ENCODE measurements around the gene TIMP2. TPM values are rescaled to one million over a fixed set of nuclear protein-coding genes. Genes with fewer than 3 reads are reported as not detected.
A peak's percentile ranks its signal among the peaks of the same experiment; 100 is the strongest.

TIMP2 gene
- total and polyA plus RNA-seq, 4 experiments from 2014 or later = 0.22 to 6.0 (median 5.9) TPM; not detected in 1

- Mint-ChIP-seq H3K4me3 (no peak overlapping the region), H3K4me1 (peaks cover 0 to 3% (median 1%) of the 10 kb centered on the region in 4 donors), H3K27ac (no peak overlapping the region), H3K36me3 (no peaks in the 10 kb centered on the region), H3K27me3 (peaks cover 4 to 8% of the 10 kb centered on the region in 2 donors), H3K9me3 (no peaks in the 10 kb centered on the region)
- intact Hi-C loops (cut with micrococcal nuclease) = no loop called here
- Histone ChIP-seq H3K4me1 (ENCODE audit: insufficient read depth, low read length) (no peaks in the 10 kb centered on the region), H3K27me3 (ENCODE audit: insufficient read depth, low read length) (no peaks in the 10 kb centered on the region), H3K27ac (ENCODE audit: low read depth, low read length) (no peak overlapping the region), H3K36me3 (ENCODE audit: insufficient read depth, low read length) (no peaks in the 10 kb centered on the region), H3K9me3 (ENCODE audit: control insufficient read depth in 1 of 2, low read length in 2 of 2) (no peaks in the 10 kb centered on the region), H3K4me3 (ENCODE audit: low read length in 2 of 2) (no peak overlapping the region)
- no peak for DNase-seq
- ChIA-PET POLR2A (ENCODE audit: partially characterized antibody) (no interaction called here), CTCF (ENCODE audit: partially characterized antibody) (interaction anchor here (2.0 kb wide), 1 partner anchor 9 kb away, joined by 5 read pairs; no protein-coding TSS in a partner anchor)
These were observed 64.0 kb downstream of the TIMP2 start for GRCh38 chr17:78861229-78861628.

DNA sequence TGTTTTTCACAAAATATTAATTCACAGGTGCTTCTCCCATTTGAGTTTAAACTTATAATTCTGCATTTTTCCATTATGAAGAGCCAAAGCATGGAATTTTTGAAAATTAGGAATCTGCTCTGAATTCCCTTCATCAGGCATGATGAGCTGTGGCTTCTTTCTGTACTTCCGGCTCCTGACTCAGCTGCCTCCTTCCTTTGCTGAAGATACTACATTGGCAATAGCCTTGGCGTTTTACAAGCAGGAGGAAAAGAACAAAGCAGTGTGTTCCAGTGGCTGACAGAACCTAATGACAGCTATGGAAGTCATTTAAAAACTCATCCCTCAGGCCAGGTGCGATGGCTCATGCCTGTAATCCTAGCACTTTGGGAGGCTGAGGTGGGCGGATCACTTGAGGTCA is 66.1 kb downstream of the TIMP2 start:
- CTCF ChIA-PET (ENCODE audit: partially characterized antibody) = interaction anchor here (2.0 kb wide), 1 partner anchor 11 kb away, joined by 5 read pairs; no protein-coding TSS in a partner anchor

GRCh38 chr17:78857266-78857665 is 67.9 kb downstream of the TIMP2 start:
- no peak overlapping the region for H3K27ac ChIP-seq (ENCODE audit: low read depth, low read length)
- H3K27me3 ChIP-seq (ENCODE audit: insufficient read depth, low read length) = no peaks in the 10 kb centered on the region
- H3K4me1 Mint-ChIP-seq = no peaks in the 10 kb centered on the region
- H3K36me3 ChIP-seq (ENCODE audit: insufficient read depth, low read length) = no peaks in the 10 kb centered on the region
- intact Hi-C loops (cut with micrococcal nuclease) = no loop called here
- CTCF ChIA-PET (ENCODE audit: partially characterized antibody) = interaction anchor here (1.3 kb wide), 1 partner anchor 9 kb away, joined by 7 read pairs; no protein-coding TSS in a partner anchor
- no peak overlapping the region for H3K4me3 ChIP-seq (ENCODE audit: low read length in 2 of 2)
- no peak for DNase-seq
- H3K4me3 Mint-ChIP-seq = no peak overlapping the region
- H3K9me3 ChIP-seq (ENCODE audit: control insufficient read depth in 1 of 2, low read length in 2 of 2) = no peaks in the 10 kb centered on the region
- H3K9me3 Mint-ChIP-seq = no peaks in the 10 kb centered on the region
- no peaks in the 10 kb centered on the region for H3K36me3 Mint-ChIP-seq
- H3K27ac Mint-ChIP-seq = no peak overlapping the region
- H3K27me3 Mint-ChIP-seq = peaks cover 0 to 2% of the 10 kb centered on the region in 2 donors
- POLR2A ChIA-PET (ENCODE audit: partially characterized antibody) = no interaction called here
- no peaks in the 10 kb centered on the region for H3K4me1 ChIP-seq (ENCODE audit: insufficient read depth, low read length)

More for the DNA sequence above, 66.1 kb downstream of the TIMP2 start:
- DNase-seq = no peak
- Mint-ChIP-seq H3K4me1 (no peaks in the 10 kb centered on the region), H3K36me3 (no peaks in the 10 kb centered on the region), H3K27me3 (peaks cover 2 to 4% of the 10 kb centered on the region in 2 donors), H3K27ac (no peak overlapping the region), H3K4me3 (no peak overlapping the region), H3K9me3 (no peaks in the 10 kb centered on the region)
- intact Hi-C loops (cut with micrococcal nuclease) = no loop called here
- Histone ChIP-seq H3K4me1 (ENCODE audit: insufficient read depth, low read length) (no peaks in the 10 kb centered on the region), H3K9me3 (ENCODE audit: control insufficient read depth in 1 of 2, low read length in 2 of 2) (no peaks in the 10 kb centered on the region), H3K36me3 (ENCODE audit: insufficient read depth, low read length) (no peaks in the 10 kb centered on the region), H3K4me3 (ENCODE audit: low read length in 2 of 2) (no peak overlapping the region), H3K27me3 (ENCODE audit: insufficient read depth, low read length) (no peaks in the 10 kb centered on the region), H3K27ac (ENCODE audit: low read depth, low read length) (no peak overlapping the region)
- POLR2A ChIA-PET (ENCODE audit: partially characterized antibody) = no interaction called here

- CTCF ChIA-PET (ENCODE audit: partially characterized antibody) = no interaction called here
- no peaks in the 10 kb centered on the region for H3K36me3 ChIP-seq (ENCODE audit: insufficient read depth, low read length)
These were observed 69.5 kb downstream of the TIMP2 start for GRCh38 chr17:78855561-78856165.

DNA sequence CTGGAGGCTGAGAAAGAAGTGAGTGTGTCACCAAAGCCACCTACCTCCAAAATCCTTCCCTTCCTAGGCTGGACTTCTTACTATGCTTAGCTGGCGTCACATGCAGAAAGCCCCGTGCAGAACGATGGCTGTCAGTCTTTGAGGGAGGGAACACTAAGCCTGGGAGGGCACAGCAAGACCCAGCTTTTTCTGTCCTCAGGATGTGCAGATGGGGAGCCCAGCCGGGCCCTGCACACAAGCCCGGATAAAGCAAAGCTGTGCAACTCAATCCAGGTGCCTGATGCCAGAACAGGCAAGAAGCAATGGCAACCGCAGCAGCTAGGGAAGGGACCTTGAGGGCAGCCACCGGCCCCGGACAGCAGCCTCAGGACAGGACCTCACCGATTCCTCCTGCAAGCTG is 70.7 kb downstream of the TIMP2 start:
- Histone ChIP-seq H3K27ac (ENCODE audit: low read depth, low read length) (no peak overlapping the region), H3K4me1 (ENCODE audit: insufficient read depth, low read length) (no peaks in the 10 kb centered on the region), H3K36me3 (ENCODE audit: insufficient read depth, low read length) (no peaks in the 10 kb centered on the region), H3K4me3 (ENCODE audit: low read length in 2 of 2) (no peak overlapping the region), H3K9me3 (ENCODE audit: control insufficient read depth in 1 of 2, low read length in 2 of 2) (no peaks in the 10 kb centered on the region), H3K27me3 (ENCODE audit: insufficient read depth, low read length) (no peaks in the 10 kb centered on the region)
- POLR2A ChIA-PET (ENCODE audit: partially characterized antibody) = no interaction called here
- DNase-seq = no peak
- CTCF ChIA-PET (ENCODE audit: partially characterized antibody) = interaction anchor here (1.1 kb wide), 1 partner anchor 11 kb away, joined by 5 read pairs; no protein-coding TSS in a partner anchor
- Mint-ChIP-seq H3K36me3 (no peaks in the 10 kb centered on the region), H3K27ac (peak overlapping the region in 2 of 7 donors; percentile 23 to 36), H3K9me3 (no peaks in the 10 kb centered on the region), H3K27me3 (no peaks in the 10 kb centered on the region), H3K4me3 (no peak overlapping the region), H3K4me1 (no peaks in the 10 kb centered on the region)
- intact Hi-C loops (cut with micrococcal nuclease) = no loop called here

More at GRCh38 chr17:78855561-78856165, 69.5 kb downstream of the TIMP2 start:
- no peaks in the 10 kb centered on the region for H3K36me3 Mint-ChIP-seq
- H3K4me3 ChIP-seq (ENCODE audit: low read length in 2 of 2) = no peak overlapping the region
- DNase-seq = no peak
- H3K4me1 ChIP-seq (ENCODE audit: insufficient read depth, low read length) = no peaks in the 10 kb centered on the region
- H3K27ac ChIP-seq (ENCODE audit: low read depth, low read length) = no peak overlapping the region
- H3K9me3 Mint-ChIP-seq = no peaks in the 10 kb centered on the region
- no peaks in the 10 kb centered on the region for H3K4me1 Mint-ChIP-seq
- H3K4me3 Mint-ChIP-seq = no peak overlapping the region
- intact Hi-C loops (cut with micrococcal nuclease) = no loop called here
- POLR2A ChIA-PET (ENCODE audit: partially characterized antibody) = no interaction called here
- no peaks in the 10 kb centered on the region for H3K27me3 Mint-ChIP-seq
- no peaks in the 10 kb centered on the region for H3K27me3 ChIP-seq (ENCODE audit: insufficient read depth, low read length)
- no peaks in the 10 kb centered on the region for H3K9me3 ChIP-seq (ENCODE audit: control insufficient read depth in 1 of 2, low read length in 2 of 2)
- no peak overlapping the region for H3K27ac Mint-ChIP-seq

- Mint-ChIP-seq H3K4me3 (no peak overlapping the region), H3K4me1 (no peaks in the 10 kb centered on the region), H3K27ac (no peak overlapping the region), H3K27me3 (no peaks in the 10 kb centered on the region), H3K9me3 (no peaks in the 10 kb centered on the region), H3K36me3 (no peaks in the 10 kb centered on the region)
- H3K4me3 ChIP-seq (ENCODE audit: low read length in 2 of 2) = no peak overlapping the region
- no peak overlapping the region for H3K27ac ChIP-seq (ENCODE audit: low read depth, low read length)
- H3K9me3 ChIP-seq (ENCODE audit: control insufficient read depth in 1 of 2, low read length in 2 of 2) = no peaks in the 10 kb centered on the region
- H3K27me3 ChIP-seq (ENCODE audit: insufficient read depth, low read length) = no peaks in the 10 kb centered on the region
- H3K36me3 ChIP-seq (ENCODE audit: insufficient read depth, low read length) = no peaks in the 10 kb centered on the region
- H3K4me1 ChIP-seq (ENCODE audit: insufficient read depth, low read length) = no peaks in the 10 kb centered on the region
- DNase-seq = no peak
- ChIA-PET POLR2A (ENCODE audit: partially characterized antibody) (no interaction called here), CTCF (ENCODE audit: partially characterized antibody) (interaction anchor here (1.1 kb wide), 1 partner anchor 12 kb away, joined by 5 read pairs; no protein-coding TSS in a partner anchor)
- intact Hi-C loops (cut with micrococcal nuclease) = no loop called here
These were observed 71.2 kb downstream of the TIMP2 start for GRCh38 chr17:78853926-78854394.

DNA sequence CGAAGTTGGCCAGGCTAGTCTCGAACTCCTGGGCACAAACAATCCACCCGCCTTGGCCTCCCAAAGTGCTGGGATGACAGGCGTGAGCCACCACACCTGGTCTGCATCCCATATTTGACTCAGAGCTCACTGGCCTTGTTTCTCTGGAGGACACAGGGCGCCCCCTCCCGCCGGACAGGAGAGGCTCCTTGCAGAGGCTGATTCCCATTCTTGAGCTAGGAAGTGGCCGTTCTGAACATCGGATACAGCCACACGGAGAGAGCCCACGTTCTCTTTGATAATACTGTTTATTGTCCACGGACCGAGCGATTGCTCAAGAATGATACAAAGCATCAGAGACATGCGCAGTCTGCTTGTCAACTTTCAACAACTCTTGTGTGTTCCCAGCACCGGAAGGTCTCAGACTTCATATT is 72.5 kb downstream of the TIMP2 start:
- POLR2A ChIA-PET (ENCODE audit: partially characterized antibody) = interaction anchor here (0.7 kb wide), 1 partner anchor 63 kb away, joined by 3 read pairs; no protein-coding TSS in a partner anchor

More for the DNA sequence above, 72.5 kb downstream of the TIMP2 start:
- no peak for DNase-seq
- no peaks in the 10 kb centered on the region for H3K36me3 Mint-ChIP-seq
- Histone ChIP-seq H3K4me3 (ENCODE audit: low read length in 2 of 2) (no peak overlapping the region), H3K4me1 (ENCODE audit: insufficient read depth, low read length) (no peaks in the 10 kb centered on the region), H3K9me3 (ENCODE audit: control insufficient read depth in 1 of 2, low read length in 2 of 2) (no peaks in the 10 kb centered on the region), H3K27ac (ENCODE audit: low read depth, low read length) (no peak overlapping the region), H3K36me3 (ENCODE audit: insufficient read depth, low read length) (no peaks in the 10 kb centered on the region), H3K27me3 (ENCODE audit: insufficient read depth, low read length) (no peaks in the 10 kb centered on the region)
- no peaks in the 10 kb centered on the region for H3K4me1 Mint-ChIP-seq
- no peak overlapping the region for H3K27ac Mint-ChIP-seq
- CTCF ChIA-PET (ENCODE audit: partially characterized antibody) = interaction anchor here (1.0 to 1.6 kb wide), 3 partner anchors 13 to 356 kb away, joined by 4 to 6 read pairs (median 4); no protein-coding TSS in a partner anchor
- intact Hi-C loops (cut with micrococcal nuclease) = no loop called here
- no peaks in the 10 kb centered on the region for H3K9me3 Mint-ChIP-seq
- H3K27me3 Mint-ChIP-seq = no peaks in the 10 kb centered on the region
- H3K4me3 Mint-ChIP-seq = no peak overlapping the region

Measured in CD4-positive, alpha-beta memory T cell (primary cell).